SK-N-SH (cell line): ENCODE measurements around the gene HECTD2. TPM values are rescaled to one million over a fixed set of nuclear protein-coding genes. Genes with fewer than 3 reads are reported as not detected.
"Not testable (repeated sequence)": the region's sequence is repeated elsewhere in the genome, so short reads cannot be mapped to it uniquely, and the experiment has no call there.

ENCODE experiments used
- CTCF ChIA-PET: fragments of 300-600, 350-600 bp; formaldehyde crosslinking; extraction: SDS; loops from one replicate; lab custom pipeline; 2021; lab: Yijun Ruan, JAX
- POLR2A ChIA-PET: fragments of 350-600 bp; sonication (Branson Sonifier 250); formaldehyde crosslinking; extraction: SDS; loops from one replicate; lab custom pipeline; 2020; ENCODE audit warnings: antibody characterized with exemption, inconsistent platforms; lab: Yijun Ruan, JAX
- DNase-seq: peaks from one replicate; pipeline ENCODE4 v3.0.0; 2012
- H2AFZ ChIP-seq: fragments of 200-600 bp; sonication (generic); 2 replicates; pipeline ENCODE4 v1.8.1; 2016; ENCODE audit warnings: antibody characterized with exemption, mild to moderate bottlenecking, low read depth
- H3F3A ChIP-seq: fragments of 200-600 bp; sonication (generic); replicated peaks from 2 replicates; pipeline ENCODE3; 2016; ENCODE audit warnings: antibody characterized with exemption, mild to moderate bottlenecking; ENCODE audit not compliant: insufficient read depth
- H3K27ac ChIP-seq, 2 experiments: fragments of 200-500 bp in 1 of 2; fragments of 200-600 bp in 1 of 2; sonication (Bioruptor generic) in 1 of 2; sonication (generic), shearing (Covaris generic) in 1 of 2; 2 replicates each; pipeline versions ENCODE4 v1.5.1 to v1.6.1; 2014 to 2016; ENCODE audit warnings: low read depth in 2 of 2, inconsistent platforms in 1 of 2, low read length in 1 of 2, mild to moderate bottlenecking in 1 of 2, mixed read lengths in 1 of 2
- H3K27me3 ChIP-seq: fragments of 200-600 bp; sonication (generic), shearing (Covaris generic); 2 replicates; pipeline ENCODE4 v1.6.1; 2016; ENCODE audit warnings: mixed run types; ENCODE audit not compliant: insufficient read depth
- H3K36me3 ChIP-seq, 2 experiments: fragments of 200-500 bp in 1 of 2; fragments of 200-600 bp in 1 of 2; sonication (Bioruptor generic) in 1 of 2; sonication (generic) in 1 of 2; replicated peaks in 1 of 2; 2 replicates each; pipeline versions ENCODE3 to v1.5.1; 2014 to 2016; ENCODE audit warnings: low read length in 1 of 2, mild to moderate bottlenecking in 1 of 2; ENCODE audit not compliant: insufficient read depth in 2 of 2, control insufficient read depth in 1 of 2
- H3K4me1 ChIP-seq, 2 experiments: fragments of 200-500 bp in 1 of 2; fragments of 200-600 bp in 1 of 2; sonication (Bioruptor generic) in 1 of 2; sonication (generic), shearing (Covaris generic) in 1 of 2; 2 replicates each; pipeline versions ENCODE4 v1.5.1 to v1.6.1; 2014 to 2016; ENCODE audit warnings: low read depth in 1 of 2, low read length in 1 of 2, mixed run types in 1 of 2; ENCODE audit not compliant: insufficient read depth in 2 of 2, control insufficient read depth in 1 of 2
- H3K4me2 ChIP-seq: fragments of 200-600 bp; sonication (generic), shearing (Covaris generic); 2 replicates; pipeline ENCODE4 v1.6.1; 2017; ENCODE audit warnings: mixed run types
- H3K4me3 ChIP-seq, 2 experiments: fragments of 200-500 bp in 1 of 2; fragments of 200-600 bp in 1 of 2; sonication (Bioruptor generic) in 1 of 2; sonication (generic), shearing (Covaris generic) in 1 of 2; 2 replicates each; pipeline versions ENCODE4 v1.5.1 to v1.8.1; 2014 to 2016; ENCODE audit warnings: low read depth in 2 of 2, inconsistent platforms in 1 of 2, low read length in 1 of 2, mild to moderate bottlenecking in 1 of 2, mixed read lengths in 1 of 2, moderate library complexity in 1 of 2
- H3K79me2 ChIP-seq: fragments of 200-600 bp; sonication (generic); 2 replicates; pipeline ENCODE4 v1.8.1; 2017; ENCODE audit warnings: mild to moderate bottlenecking; ENCODE audit not compliant: insufficient read depth
- H3K9ac ChIP-seq: fragments of 200-600 bp; sonication (generic); 2 replicates; pipeline ENCODE4 v1.6.1; 2017; ENCODE audit warnings: mixed run types
- H3K9me2 ChIP-seq: fragments of 200-600 bp; sonication (generic); 2 replicates; pipeline ENCODE4 v1.6.1; 2017; ENCODE audit warnings: mixed run types
- H3K9me3 ChIP-seq: fragments of 200-600 bp; sonication (generic); 2 replicates; pipeline ENCODE4 v1.6.1; 2017; ENCODE audit warnings: mixed run types, mild to moderate bottlenecking, moderate library complexity
- H4K20me1 ChIP-seq: fragments of 200-600 bp; sonication (generic); 2 replicates; pipeline ENCODE4 v1.6.1; 2017; ENCODE audit warnings: mild to moderate bottlenecking, mixed run types; ENCODE audit not compliant: insufficient read depth
- RFX5 ChIP-seq: IDR thresholded peaks from 2 replicates; pipeline ENCODE4 v1.6.1; 2012; ENCODE audit warnings: mild to moderate bottlenecking, improper control_type of control experiment, low read length
- TEAD4 ChIP-seq: IDR thresholded peaks from 2 replicates; pipeline ENCODE4 v1.4.0; 2012; ENCODE audit warnings: mild to moderate bottlenecking, borderline replicate concordance; ENCODE audit not compliant: insufficient read depth
- ZBTB33 ChIP-seq: IDR thresholded peaks from 2 replicates; pipeline ENCODE4 v1.4.0; 2012; ENCODE audit warnings: low read depth, borderline replicate concordance
- WGBS: methylation state at CpG from one replicate; pipeline ENCODE4 v1.1.6; 2017; ENCODE audit warnings: low lambda C conversion rate; 5-methylcytosine and 5-hydroxymethylcytosine counted together
- polyA plus RNA-seq, 3 experiments: library from polyadenylated mRNA; depleted of rRNA; stranded (reverse); fragments of >200 nt; gene quantifications; 2 replicates each; pipeline ENCODE4 v1.2.3, GENCODE V29; 2012
- TF ChIP-seq, protein P1 (sequence below): IDR thresholded peaks from 2 replicates; pipeline ENCODE4 v1.6.1; 2012; ENCODE audit warnings: mild to moderate bottlenecking, low read depth, low read length, moderate library complexity
- TF ChIP-seq, protein P2 (sequence below): fragments of 150-350 bp; IDR thresholded peaks from 2 replicates; pipeline ENCODE4 v1.6.1; 2016; ENCODE audit warnings: mild to moderate bottlenecking, low read depth, low read length
- TF ChIP-seq, protein P3 (sequence below): IDR thresholded peaks from 2 replicates; pipeline ENCODE4; 2012

The HECTD2 gene
- polyA plus RNA-seq, 1 of the 3 experiments (the other 2 are of a cell fraction), result 4.1 TPM

DNA sequence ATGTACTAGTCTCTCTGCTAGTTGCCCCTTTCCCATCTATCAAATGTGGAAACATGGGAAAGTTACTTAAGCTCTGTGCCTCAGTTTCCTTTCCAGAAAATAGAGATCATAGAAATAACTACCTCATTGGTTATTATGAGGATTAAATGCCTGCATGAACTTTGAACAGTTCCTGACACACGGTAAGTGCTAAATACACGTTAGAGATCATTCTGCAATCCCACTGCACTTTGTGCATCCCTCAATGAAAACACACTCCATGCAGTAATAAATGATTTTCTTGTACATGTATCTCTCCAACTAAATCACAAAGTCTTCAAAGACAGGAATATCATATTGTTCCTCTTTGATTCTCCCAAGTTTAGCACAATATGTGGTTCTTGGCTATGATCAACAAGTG is 149.6 kb downstream of the HECTD2 start (continued):
- TF ChIP-seq, protein P1, sequence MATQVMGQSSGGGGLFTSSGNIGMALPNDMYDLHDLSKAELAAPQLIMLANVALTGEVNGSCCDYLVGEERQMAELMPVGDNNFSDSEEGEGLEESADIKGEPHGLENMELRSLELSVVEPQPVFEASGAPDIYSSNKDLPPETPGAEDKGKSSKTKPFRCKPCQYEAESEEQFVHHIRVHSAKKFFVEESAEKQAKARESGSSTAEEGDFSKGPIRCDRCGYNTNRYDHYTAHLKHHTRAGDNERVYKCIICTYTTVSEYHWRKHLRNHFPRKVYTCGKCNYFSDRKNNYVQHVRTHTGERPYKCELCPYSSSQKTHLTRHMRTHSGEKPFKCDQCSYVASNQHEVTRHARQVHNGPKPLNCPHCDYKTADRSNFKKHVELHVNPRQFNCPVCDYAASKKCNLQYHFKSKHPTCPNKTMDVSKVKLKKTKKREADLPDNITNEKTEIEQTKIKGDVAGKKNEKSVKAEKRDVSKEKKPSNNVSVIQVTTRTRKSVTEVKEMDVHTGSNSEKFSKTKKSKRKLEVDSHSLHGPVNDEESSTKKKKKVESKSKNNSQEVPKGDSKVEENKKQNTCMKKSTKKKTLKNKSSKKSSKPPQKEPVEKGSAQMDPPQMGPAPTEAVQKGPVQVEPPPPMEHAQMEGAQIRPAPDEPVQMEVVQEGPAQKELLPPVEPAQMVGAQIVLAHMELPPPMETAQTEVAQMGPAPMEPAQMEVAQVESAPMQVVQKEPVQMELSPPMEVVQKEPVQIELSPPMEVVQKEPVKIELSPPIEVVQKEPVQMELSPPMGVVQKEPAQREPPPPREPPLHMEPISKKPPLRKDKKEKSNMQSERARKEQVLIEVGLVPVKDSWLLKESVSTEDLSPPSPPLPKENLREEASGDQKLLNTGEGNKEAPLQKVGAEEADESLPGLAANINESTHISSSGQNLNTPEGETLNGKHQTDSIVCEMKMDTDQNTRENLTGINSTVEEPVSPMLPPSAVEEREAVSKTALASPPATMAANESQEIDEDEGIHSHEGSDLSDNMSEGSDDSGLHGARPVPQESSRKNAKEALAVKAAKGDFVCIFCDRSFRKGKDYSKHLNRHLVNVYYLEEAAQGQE, result no peak
- no peak for TF ChIP-seq TEAD4
- TF ChIP-seq RFX5, result no peak
- TF ChIP-seq ZBTB33, result no peak
- TF ChIP-seq, protein P2, sequence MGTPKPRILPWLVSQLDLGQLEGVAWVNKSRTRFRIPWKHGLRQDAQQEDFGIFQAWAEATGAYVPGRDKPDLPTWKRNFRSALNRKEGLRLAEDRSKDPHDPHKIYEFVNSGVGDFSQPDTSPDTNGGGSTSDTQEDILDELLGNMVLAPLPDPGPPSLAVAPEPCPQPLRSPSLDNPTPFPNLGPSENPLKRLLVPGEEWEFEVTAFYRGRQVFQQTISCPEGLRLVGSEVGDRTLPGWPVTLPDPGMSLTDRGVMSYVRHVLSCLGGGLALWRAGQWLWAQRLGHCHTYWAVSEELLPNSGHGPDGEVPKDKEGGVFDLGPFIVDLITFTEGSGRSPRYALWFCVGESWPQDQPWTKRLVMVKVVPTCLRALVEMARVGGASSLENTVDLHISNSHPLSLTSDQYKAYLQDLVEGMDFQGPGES, result no peak
- TF ChIP-seq, protein P3, sequence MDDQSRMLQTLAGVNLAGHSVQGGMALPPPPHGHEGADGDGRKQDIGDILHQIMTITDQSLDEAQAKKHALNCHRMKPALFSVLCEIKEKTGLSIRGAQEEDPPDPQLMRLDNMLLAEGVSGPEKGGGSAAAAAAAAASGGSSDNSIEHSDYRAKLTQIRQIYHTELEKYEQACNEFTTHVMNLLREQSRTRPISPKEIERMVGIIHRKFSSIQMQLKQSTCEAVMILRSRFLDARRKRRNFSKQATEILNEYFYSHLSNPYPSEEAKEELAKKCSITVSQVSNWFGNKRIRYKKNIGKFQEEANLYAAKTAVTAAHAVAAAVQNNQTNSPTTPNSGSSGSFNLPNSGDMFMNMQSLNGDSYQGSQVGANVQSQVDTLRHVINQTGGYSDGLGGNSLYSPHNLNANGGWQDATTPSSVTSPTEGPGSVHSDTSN, result no peak

DNA sequence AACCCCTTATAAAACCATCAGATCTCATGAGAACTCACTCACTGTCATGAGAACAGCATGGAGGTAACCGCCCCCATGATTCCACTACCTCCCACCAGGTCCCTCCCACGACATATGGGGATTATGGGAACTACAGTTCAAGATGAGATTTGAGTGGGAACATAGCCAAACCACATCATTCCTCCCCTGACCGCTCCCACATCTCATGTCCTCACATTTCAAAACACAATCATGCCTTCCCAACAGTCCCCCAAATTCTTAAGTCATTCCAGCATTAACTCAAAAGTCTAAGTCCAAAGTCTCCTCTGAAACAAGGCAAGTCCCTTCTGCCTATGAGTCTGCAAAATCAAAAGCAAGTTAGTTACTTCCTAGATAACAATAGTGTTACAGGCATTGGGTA is 150.7 kb downstream of the HECTD2 start:
- H2AFZ ChIP-seq, H3K36me3 ChIP-seq, H3K27ac ChIP-seq, H3K79me2 ChIP-seq, H3K4me3 ChIP-seq, H4K20me1 ChIP-seq, POLR2A ChIA-PET, H3K4me1 ChIP-seq, DNase-seq, H3K27me3 ChIP-seq, H3K9ac ChIP-seq, H3K4me2 ChIP-seq, H3K9me3 ChIP-seq, H3F3A ChIP-seq, H3K9me2 ChIP-seq: not testable (repeated sequence)
- 74% methylated on average over 3 of the region's 3 CpGs for WGBS
- CTCF ChIA-PET, result interaction anchor here (1.2 kb wide), 2 partner anchors 8 to 72 kb away, joined by 3 to 8 read pairs; partner anchors contain the start of gene PPP1R3C
